Panc1 (cell line): Measurements from ENCODE around the gene BUB1. TPM values are rescaled to one million over a fixed set of nuclear protein-coding genes. Genes with fewer than 3 reads are reported as not detected.

Experiments used
- ATAC-seq: fragments of 200-7000 bp; cut with Tn5 transposase; 2 replicates; pipeline ENCODE4 v1.9.1; 2020; ENCODE audit warnings: mild to moderate bottlenecking, moderate library complexity
- BruUV-seq: library from RNA; stranded (reverse); fragments of 400-500 nt; replicated peaks from 2 replicates; lab custom pipeline; 2021; lab: Mats Ljungman, UMichigan
- CTCF ChIA-PET: fragments of 300-600 bp; sonication (Branson Sonifier 250); formaldehyde crosslinking; loops from one replicate; lab custom pipeline; 2022; ENCODE audit warnings: antibody characterized with exemption; lab: Charles Lee
- POLR2A ChIA-PET: fragments of 300-600 bp; sonication (Branson Sonifier 250); formaldehyde crosslinking; loops from one replicate; lab custom pipeline; 2022; ENCODE audit warnings: antibody characterized with exemption; lab: Charles Lee
- DNase-seq: peaks from one replicate; pipeline ENCODE4 v3.0.0-alpha.2; 2010; ENCODE audit warnings: low read depth, low spot score
- H3K27ac ChIP-seq: 2 replicates; pipeline ENCODE4 v1.5.1; 2011; ENCODE audit warnings: mild to moderate bottlenecking, low read length, inconsistent platforms
- H3K27me3 ChIP-seq: fragments of 200-500 bp; sonication (Bioruptor generic); 2 replicates; pipeline ENCODE4 v1.6.0; 2014; ENCODE audit warnings: low read length, inconsistent platforms; ENCODE audit not compliant: control insufficient read depth, insufficient read depth
- H3K36me3 ChIP-seq: fragments of 200-500 bp; sonication (Bioruptor generic); 2 replicates; pipeline ENCODE4 v1.5.1; 2014; ENCODE audit warnings: inconsistent platforms, mild to moderate bottlenecking, low read length, moderate library complexity; ENCODE audit not compliant: control insufficient read depth, insufficient read depth
- H3K4me1 ChIP-seq: 2 replicates; pipeline ENCODE4 v1.5.1; 2011; ENCODE audit warnings: inconsistent platforms, mild to moderate bottlenecking, low read length, moderate library complexity; ENCODE audit not compliant: control insufficient read depth, insufficient read depth
- H3K4me3 ChIP-seq, 2 experiments: 2 replicates each; pipeline ENCODE4 v1.5.1; 2011 to 2012; ENCODE audit warnings: low read depth in 2 of 2, low read length in 2 of 2, mild to moderate bottlenecking in 2 of 2, inconsistent platforms in 1 of 2, moderate library complexity in 1 of 2
- H3K9me3 ChIP-seq: fragments of 200-500 bp; sonication (Bioruptor generic); 2 replicates; pipeline ENCODE4 v1.5.1; 2014; ENCODE audit warnings: low read depth, mild to moderate bottlenecking, inconsistent platforms, low read length, moderate library complexity; ENCODE audit not compliant: control insufficient read depth, insufficient read depth
- POLR2AphosphoS5 ChIP-seq: IDR thresholded peaks from 2 replicates; pipeline ENCODE4 v1.6.1; 2012; ENCODE audit warnings: mild to moderate bottlenecking, low read depth, low read length, moderate library complexity
- SIN3A ChIP-seq: IDR thresholded peaks from 2 replicates; pipeline ENCODE4 v1.6.1; 2012; ENCODE audit warnings: low read depth, mild to moderate bottlenecking, low read length, moderate library complexity, borderline replicate concordance; ENCODE audit not compliant: insufficient read depth
- TCF7L2 ChIP-seq: IDR thresholded peaks from 2 replicates; pipeline ENCODE4 v1.6.1; 2011; ENCODE audit warnings: mild to moderate bottlenecking, low read depth, low read length, inconsistent platforms
- in situ Hi-C: cut with HindIII; loops from 2 replicates; pipeline ENCODE4 v1.10.0; 2016; ENCODE audit warnings: low sequenced_read_pairs, low pct_unique_long_range_greater_than_20kb
- intact Hi-C: fragments of 100-400 bp; cut with micrococcal nuclease; formaldehyde crosslinking; loops from one replicate; pipeline ENCODE4 v1.10.0; 2022; ENCODE audit not compliant: unreplicated experiment
- total RNA-seq: library from RNA; stranded (reverse); gene quantifications from one replicate; pipeline ENCODE4 v1.2.1, GENCODE V29; 2021; ENCODE audit not compliant: unreplicated experiment
- TF ChIP-seq, protein P1 (sequence below): fragments of 450-650 bp; IDR thresholded peaks from 2 replicates; pipeline ENCODE4 v1.5.1; 2017; ENCODE audit warnings: mild to moderate bottlenecking
- TF ChIP-seq, protein P2 (sequence below), 2 experiments: IDR thresholded peaks; 2 replicates each; pipeline ENCODE4 v1.6.1; 2011 to 2012; ENCODE audit warnings: low read depth in 2 of 2, control low read depth in 1 of 2, low read length in 1 of 2, mild to moderate bottlenecking in 1 of 2, moderate library complexity in 1 of 2; ENCODE audit not compliant: insufficient read depth in 1 of 2

BUB1 gene
- total RNA-seq, 1 experiment from 2014 or later, result 91.2 TPM

DNA sequence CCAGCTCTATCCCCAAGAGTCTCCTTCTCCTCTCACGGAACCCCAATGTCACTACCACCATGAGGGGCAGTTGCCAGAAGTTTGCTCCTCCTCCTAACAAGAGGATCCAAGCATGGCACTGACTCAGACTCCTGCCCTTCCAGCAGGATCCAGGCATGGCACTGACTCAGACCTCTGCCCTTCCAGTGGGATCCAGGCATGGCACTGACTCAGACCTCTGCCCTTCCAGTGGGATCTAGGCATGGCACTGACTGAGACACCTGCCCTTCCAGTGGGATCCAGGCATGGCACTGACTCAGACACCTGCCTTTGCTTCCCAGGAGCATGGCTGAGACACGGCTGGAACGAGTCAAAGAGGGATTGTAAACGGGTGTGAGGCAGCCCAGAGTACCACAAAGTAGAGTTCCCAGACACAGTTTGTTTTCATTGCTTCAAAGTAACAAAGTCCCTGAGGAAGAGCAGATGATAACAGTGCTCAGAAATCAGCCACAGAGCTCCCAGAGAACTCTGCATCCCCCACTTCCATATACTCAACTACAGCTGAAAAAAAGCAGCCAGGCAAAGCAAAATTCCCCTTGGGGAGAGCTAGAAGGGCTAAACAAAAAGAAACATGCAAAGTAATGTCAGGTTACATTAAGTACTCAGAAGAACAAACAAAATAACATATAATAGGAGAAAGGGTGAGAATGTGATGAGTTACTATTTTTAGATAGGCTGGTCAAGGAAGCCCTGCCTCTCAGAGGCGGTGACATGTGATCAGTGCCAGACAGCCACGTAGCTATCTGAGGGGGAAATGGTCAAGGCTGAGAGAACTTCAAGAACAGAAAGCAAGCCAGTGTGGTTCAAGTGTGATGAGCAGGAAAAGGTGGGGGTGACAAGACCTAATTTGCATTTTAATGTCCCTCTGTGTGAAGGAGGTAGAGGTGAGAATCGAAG is 3.0 kb downstream of the BUB1 start:
- in situ Hi-C loops, result no loop called here
- ChIA-PET POLR2A (interaction anchor here (0.6 kb wide), 1 partner anchor 12 kb away, joined by 14 read pairs; no protein-coding TSS in a partner anchor), CTCF (interaction anchor here (0.7 kb wide), 1 partner anchor 87 kb away, joined by 4 read pairs; no protein-coding TSS in a partner anchor)
- ATAC-seq (peak; percentile 12), DNase-seq (peak; percentile 47)
- no TSS peak for BruUV-seq
- H3K4me3 ChIP-seq, result peak overlapping the region; percentile 38 to 91
- peak overlapping the region; percentile 99 for H3K27ac ChIP-seq
- H3K4me1 ChIP-seq, result peaks cover 30% of the 10 kb centered on the region
- H3K36me3 ChIP-seq, result peaks cover 37% of the 10 kb centered on the region
- no peaks in the 10 kb centered on the region for H3K9me3 ChIP-seq
- TF ChIP-seq, protein P1, sequence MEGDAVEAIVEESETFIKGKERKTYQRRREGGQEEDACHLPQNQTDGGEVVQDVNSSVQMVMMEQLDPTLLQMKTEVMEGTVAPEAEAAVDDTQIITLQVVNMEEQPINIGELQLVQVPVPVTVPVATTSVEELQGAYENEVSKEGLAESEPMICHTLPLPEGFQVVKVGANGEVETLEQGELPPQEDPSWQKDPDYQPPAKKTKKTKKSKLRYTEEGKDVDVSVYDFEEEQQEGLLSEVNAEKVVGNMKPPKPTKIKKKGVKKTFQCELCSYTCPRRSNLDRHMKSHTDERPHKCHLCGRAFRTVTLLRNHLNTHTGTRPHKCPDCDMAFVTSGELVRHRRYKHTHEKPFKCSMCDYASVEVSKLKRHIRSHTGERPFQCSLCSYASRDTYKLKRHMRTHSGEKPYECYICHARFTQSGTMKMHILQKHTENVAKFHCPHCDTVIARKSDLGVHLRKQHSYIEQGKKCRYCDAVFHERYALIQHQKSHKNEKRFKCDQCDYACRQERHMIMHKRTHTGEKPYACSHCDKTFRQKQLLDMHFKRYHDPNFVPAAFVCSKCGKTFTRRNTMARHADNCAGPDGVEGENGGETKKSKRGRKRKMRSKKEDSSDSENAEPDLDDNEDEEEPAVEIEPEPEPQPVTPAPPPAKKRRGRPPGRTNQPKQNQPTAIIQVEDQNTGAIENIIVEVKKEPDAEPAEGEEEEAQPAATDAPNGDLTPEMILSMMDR, result no peak
- intact Hi-C loops, result loop anchor here (5.0 kb wide), 1 partner anchor 77 kb away; no protein-coding TSS in a partner anchor
- no peaks in the 10 kb centered on the region for H3K27me3 ChIP-seq

DNA sequence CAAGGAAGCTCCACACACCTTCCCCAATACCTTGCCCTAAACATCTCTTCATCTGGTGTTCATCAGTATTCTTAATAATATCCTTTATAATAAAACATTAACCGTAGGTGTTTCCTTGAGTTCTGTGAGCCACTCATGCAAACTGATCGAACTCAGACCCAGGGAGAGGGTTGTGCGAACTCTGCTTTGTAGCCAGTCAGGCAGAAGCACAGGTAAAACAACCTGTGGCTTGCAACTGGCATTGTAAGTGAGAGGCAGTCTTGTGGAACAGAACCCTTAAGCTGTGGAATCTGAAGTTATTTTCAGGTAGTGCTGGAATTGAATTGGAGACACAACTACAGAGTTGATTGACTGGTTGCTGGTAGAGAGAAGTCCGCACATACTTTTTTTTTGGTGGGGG is 4.7 kb downstream of the BUB1 start:
- ChIA-PET CTCF (no interaction called here), POLR2A (no interaction called here)
- BruUV-seq, result no TSS peak

More for the DNA sequence above, 4.7 kb downstream of the BUB1 start:
- Histone ChIP-seq H3K36me3 (peaks cover 43% of the 10 kb centered on the region), H3K27me3 (no peaks in the 10 kb centered on the region), H3K4me3 (no peak overlapping the region), H3K27ac (0 out of 2 replicates have a peak overlapping the region, but pooled peaks have one; percentile 10), H3K9me3 (no peaks in the 10 kb centered on the region), H3K4me1 (peaks cover 20% of the 10 kb centered on the region)
- ATAC-seq, result no peak
- TF ChIP-seq TCF7L2 (no peak), SIN3A (no peak), POLR2AphosphoS5 (no peak)
- TF ChIP-seq, protein P1, result no peak
- TF ChIP-seq, protein P2, sequence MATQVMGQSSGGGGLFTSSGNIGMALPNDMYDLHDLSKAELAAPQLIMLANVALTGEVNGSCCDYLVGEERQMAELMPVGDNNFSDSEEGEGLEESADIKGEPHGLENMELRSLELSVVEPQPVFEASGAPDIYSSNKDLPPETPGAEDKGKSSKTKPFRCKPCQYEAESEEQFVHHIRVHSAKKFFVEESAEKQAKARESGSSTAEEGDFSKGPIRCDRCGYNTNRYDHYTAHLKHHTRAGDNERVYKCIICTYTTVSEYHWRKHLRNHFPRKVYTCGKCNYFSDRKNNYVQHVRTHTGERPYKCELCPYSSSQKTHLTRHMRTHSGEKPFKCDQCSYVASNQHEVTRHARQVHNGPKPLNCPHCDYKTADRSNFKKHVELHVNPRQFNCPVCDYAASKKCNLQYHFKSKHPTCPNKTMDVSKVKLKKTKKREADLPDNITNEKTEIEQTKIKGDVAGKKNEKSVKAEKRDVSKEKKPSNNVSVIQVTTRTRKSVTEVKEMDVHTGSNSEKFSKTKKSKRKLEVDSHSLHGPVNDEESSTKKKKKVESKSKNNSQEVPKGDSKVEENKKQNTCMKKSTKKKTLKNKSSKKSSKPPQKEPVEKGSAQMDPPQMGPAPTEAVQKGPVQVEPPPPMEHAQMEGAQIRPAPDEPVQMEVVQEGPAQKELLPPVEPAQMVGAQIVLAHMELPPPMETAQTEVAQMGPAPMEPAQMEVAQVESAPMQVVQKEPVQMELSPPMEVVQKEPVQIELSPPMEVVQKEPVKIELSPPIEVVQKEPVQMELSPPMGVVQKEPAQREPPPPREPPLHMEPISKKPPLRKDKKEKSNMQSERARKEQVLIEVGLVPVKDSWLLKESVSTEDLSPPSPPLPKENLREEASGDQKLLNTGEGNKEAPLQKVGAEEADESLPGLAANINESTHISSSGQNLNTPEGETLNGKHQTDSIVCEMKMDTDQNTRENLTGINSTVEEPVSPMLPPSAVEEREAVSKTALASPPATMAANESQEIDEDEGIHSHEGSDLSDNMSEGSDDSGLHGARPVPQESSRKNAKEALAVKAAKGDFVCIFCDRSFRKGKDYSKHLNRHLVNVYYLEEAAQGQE (IDR thresholded peaks at IDR 0.05; ENCODE audit: insufficient read depth in 1 of 2, low read depth in 2 of 2, low read length in 1 of 2), result no peak
- intact Hi-C loops (no loop called here), in situ Hi-C loops (no loop called here)
- DNase-seq, result no peak
